IMR-90 (cell line): Measurements from ENCODE around the gene LHPP. TPM values are rescaled to one million over a fixed set of nuclear protein-coding genes. Genes with fewer than 3 reads are reported as not detected.

Source experiments
- ATAC-seq: fragments of 200-7000 bp; cut with Tn5 transposase; 2 replicates; pipeline ENCODE4 v1.9.1; 2020; ENCODE audit warnings: low read depth, mild to moderate bottlenecking, moderate library complexity
- BruUV-seq: library from RNA; stranded (reverse); fragments of 400-500 nt; replicated peaks from 2 replicates; lab custom pipeline; 2021; lab: Mats Ljungman, UMichigan
- CTCF ChIA-PET: fragments of 300-600 bp; formaldehyde crosslinking; extraction: SDS; loops from one replicate; lab custom pipeline; 2021; ENCODE audit warnings: antibody characterized with exemption; lab: Yijun Ruan, JAX
- POLR2A ChIA-PET: fragments of 300-600 bp; sonication (Branson Sonifier 250); formaldehyde crosslinking; loops from one replicate; lab custom pipeline; 2022; ENCODE audit warnings: antibody characterized with exemption; ENCODE audit not compliant: unreplicated experiment; lab: Charles Lee
- DNase-seq: peaks from one replicate; pipeline ENCODE4 v3.0.0; 2013
- H2AFZ ChIP-seq: replicated peaks from 2 replicates; pipeline ENCODE3; 2013; ENCODE audit warnings: low read length, mild to moderate bottlenecking; ENCODE audit not compliant: poor library complexity
- H2AK5ac ChIP-seq: 2 replicates; pipeline ENCODE4 v1.6.1; 2013; ENCODE audit warnings: low read depth, low read length, inconsistent platforms
- H2AK9ac ChIP-seq: replicated peaks from 2 replicates; pipeline ENCODE3; 2013; ENCODE audit warnings: mild to moderate bottlenecking, low read depth, low read length, moderate library complexity; ENCODE audit not compliant: poor library complexity
- H2BK120ac ChIP-seq: 2 replicates; pipeline ENCODE4 v1.6.1; 2013; ENCODE audit warnings: low read depth, low read length, inconsistent platforms
- H2BK15ac ChIP-seq: 3 replicates; pipeline ENCODE4 v1.6.1; 2013; ENCODE audit warnings: low read depth, low read length, inconsistent platforms
- H2BK20ac ChIP-seq: 2 replicates; pipeline ENCODE4 v1.6.1; 2013; ENCODE audit warnings: low read depth, mild to moderate bottlenecking, inconsistent platforms, low read length, moderate library complexity
- H2BK5ac ChIP-seq: 2 replicates; pipeline ENCODE4 v1.6.1; 2013; ENCODE audit warnings: mild to moderate bottlenecking, low read depth, low read length, inconsistent platforms; ENCODE audit not compliant: poor library complexity, severe bottlenecking
- H3K14ac ChIP-seq: replicated peaks from 2 replicates; pipeline ENCODE4 v1.6.1; 2013; ENCODE audit warnings: low read depth, low read length, inconsistent platforms
- H3K18ac ChIP-seq: 2 replicates; pipeline ENCODE4 v1.6.1; 2013; ENCODE audit warnings: low read depth, low read length, control low read depth
- H3K23ac ChIP-seq: 2 replicates; pipeline ENCODE4 v1.6.1; 2013; ENCODE audit warnings: low read depth, low read length, inconsistent platforms
- H3K27ac ChIP-seq: 2 replicates; pipeline ENCODE4 v1.5.1; 2013; ENCODE audit warnings: mild to moderate bottlenecking, control low read depth, low read length; ENCODE audit not compliant: insufficient read depth
- H3K27me3 ChIP-seq: 2 replicates; pipeline ENCODE4 v1.6.1; 2013; ENCODE audit warnings: low read length; ENCODE audit not compliant: control insufficient read depth, insufficient read depth
- H3K36me3 ChIP-seq: 2 replicates; pipeline ENCODE4 v1.6.1; 2013; ENCODE audit warnings: low read length, mixed read lengths; ENCODE audit not compliant: control insufficient read depth, insufficient read depth
- H3K4ac ChIP-seq: 2 replicates; pipeline ENCODE4 v1.6.1; 2013; ENCODE audit warnings: low read depth, low read length, inconsistent platforms
- H3K4me1 ChIP-seq: 2 replicates; pipeline ENCODE4 v1.6.1; 2013; ENCODE audit warnings: low read length, mixed read lengths; ENCODE audit not compliant: control insufficient read depth, insufficient read depth
- H3K4me2 ChIP-seq: 2 replicates; pipeline ENCODE4 v1.6.1; 2013; ENCODE audit warnings: low read depth, mild to moderate bottlenecking, control low read depth, low read length, moderate library complexity
- H3K4me3 ChIP-seq: 2 replicates; pipeline ENCODE4 v1.5.1; 2013; ENCODE audit warnings: low read depth, mild to moderate bottlenecking, control low read depth, low read length, moderate library complexity; ENCODE audit not compliant: insufficient read depth
- H3K56ac ChIP-seq: 2 replicates; pipeline ENCODE4 v1.6.1; 2013; ENCODE audit warnings: low read length, inconsistent platforms; ENCODE audit not compliant: insufficient read depth; ENCODE audit errors: extremely low read depth
- H3K79me1 ChIP-seq, 2 experiments: 2 replicates each; pipeline ENCODE4 v1.6.1; 2013; ENCODE audit warnings: low read length in 2 of 2, inconsistent platforms in 1 of 2, low read depth in 1 of 2
- H3K9ac ChIP-seq: 2 replicates; pipeline ENCODE4 v1.6.1; 2013; ENCODE audit warnings: low read depth, low read length, control low read depth
- H3K9me1 ChIP-seq: 2 replicates; pipeline ENCODE4 v1.6.1; 2013; ENCODE audit warnings: low read length, inconsistent platforms; ENCODE audit not compliant: insufficient read depth
- H3K9me3 ChIP-seq: 2 replicates; pipeline ENCODE4 v1.6.1; 2013; ENCODE audit warnings: low read length; ENCODE audit not compliant: control insufficient read depth, insufficient read depth
- H4K20me1 ChIP-seq: 2 replicates; pipeline ENCODE4 v1.6.1; 2013; ENCODE audit warnings: low read length, inconsistent platforms; ENCODE audit not compliant: insufficient read depth
- H4K5ac ChIP-seq: 2 replicates; pipeline ENCODE4 v1.6.1; 2013; ENCODE audit warnings: mild to moderate bottlenecking, low read depth, low read length, control low read depth
- H4K8ac ChIP-seq, 2 experiments: 2 replicates each; pipeline ENCODE4 v1.6.1; 2013; ENCODE audit warnings: low read depth in 2 of 2, low read length in 2 of 2, control low read depth in 1 of 2, inconsistent platforms in 1 of 2
- H4K91ac ChIP-seq: 2 replicates; pipeline ENCODE4 v1.6.1; 2013; ENCODE audit warnings: low read depth, low read length, inconsistent platforms; ENCODE audit not compliant: insufficient read depth
- BHLHE40 ChIP-seq: fragments of 150-350 bp; IDR thresholded peaks from 2 replicates; pipeline ENCODE4 v1.6.1; 2016; ENCODE audit warnings: mild to moderate bottlenecking, low read depth, low read length
- CTCF ChIP-seq: conservative IDR thresholded peaks from 2 replicates; pipeline ENCODE4 v1.5.1; 2012; ENCODE audit warnings: mild to moderate bottlenecking, low read depth, low read length, improper control_type of control experiment
- ELK1 ChIP-seq: fragments of 150-350 bp; IDR thresholded peaks from 2 replicates; pipeline ENCODE4 v1.6.1; 2016; ENCODE audit warnings: low read depth, mild to moderate bottlenecking, low read length, moderate library complexity, borderline replicate concordance
- FOS ChIP-seq: fragments of 150-350 bp; IDR thresholded peaks from 2 replicates; pipeline ENCODE4 v1.6.1; 2016; ENCODE audit warnings: low read depth, low read length
- MAFK ChIP-seq: IDR thresholded peaks from 2 replicates; pipeline ENCODE4 v1.6.1; 2012; ENCODE audit warnings: low read depth, low read length, improper control_type of control experiment
- MAZ ChIP-seq: IDR thresholded peaks from 2 replicates; pipeline ENCODE4 v1.6.1; 2012; ENCODE audit warnings: low read depth, mild to moderate bottlenecking, low read length, improper control_type of control experiment, moderate library complexity, borderline replicate concordance
- MXI1 ChIP-seq: IDR thresholded peaks from 2 replicates; pipeline ENCODE4 v1.6.1; 2012; ENCODE audit warnings: low read depth, mild to moderate bottlenecking, low read length, moderate library complexity, borderline replicate concordance
- NFE2L2 ChIP-seq: fragments of 150-350 bp; IDR thresholded peaks from 2 replicates; pipeline ENCODE4 v1.6.1; 2016; ENCODE audit warnings: low read depth, mild to moderate bottlenecking, low read length
- POLR2A ChIP-seq: IDR thresholded peaks from 2 replicates; pipeline ENCODE4 v1.6.1; 2012; ENCODE audit warnings: mild to moderate bottlenecking, low read depth, low read length
- RAD21 ChIP-seq: IDR thresholded peaks from 2 replicates; pipeline ENCODE4 v1.6.1; 2012; ENCODE audit warnings: low read length, improper control_type of control experiment
- RCOR1 ChIP-seq: IDR thresholded peaks from 2 replicates; pipeline ENCODE4 v1.6.1; 2012; ENCODE audit warnings: mild to moderate bottlenecking, low read length, improper control_type of control experiment; ENCODE audit not compliant: insufficient replicate concordance
- RFX5 ChIP-seq: IDR thresholded peaks from 2 replicates; pipeline ENCODE4 v1.8.0; 2012; ENCODE audit warnings: low read depth, mild to moderate bottlenecking, low read length, moderate library complexity
- SMC3 ChIP-seq: fragments of 150-350 bp; IDR thresholded peaks from 2 replicates; pipeline ENCODE4 v1.6.1; 2016; ENCODE audit warnings: low read depth, mild to moderate bottlenecking, antibody characterized with exemption, low read length, moderate library complexity
- USF2 ChIP-seq: fragments of 150-350 bp; IDR thresholded peaks from 2 replicates; pipeline ENCODE4 v1.6.1; 2017; ENCODE audit warnings: mild to moderate bottlenecking, antibody characterized with exemption, low read length, low read depth
- WGBS, 2 experiments: methylation state at CpG; one replicate each; pipeline versions ENCODE4 v1.1.5 to v1.1.7; 2013; ENCODE audit warnings: missing lambda C conversion rate in 2 of 2; ENCODE audit not compliant: insufficient read length in 1 of 2; ENCODE audit errors: extremely low coverage in 2 of 2; 5-methylcytosine and 5-hydroxymethylcytosine counted together
- dilution Hi-C: fragments of 300-500 bp; cut with HindIII; formaldehyde crosslinking; loops from one replicate; pipeline ENCODE4 v1.14.3; 2018; ENCODE audit warnings: low sequenced_read_pairs; ENCODE audit not compliant: unreplicated experiment
- in situ Hi-C: fragments of 300-500 bp; cut with MboI; formaldehyde crosslinking; loops from 3 replicates; pipeline ENCODE4 v1.14.3; 2019; ENCODE audit warnings: low sequenced_read_pairs, inconsistent platforms, mixed read lengths
- intact Hi-C: fragments of 100-400 bp; cut with micrococcal nuclease; formaldehyde crosslinking; loops from 2 replicates; pipeline ENCODE4 v1.10.0; 2022
- polyA plus RNA-seq, 3 experiments: library from polyadenylated mRNA; depleted of rRNA; stranded (reverse); fragments of >200 nt; gene quantifications; 2 replicates each; pipeline ENCODE4 v1.2.3, GENCODE V29; 2012; ENCODE audit warnings: low replicate concordance in 1 of 3
- total RNA-seq: library from RNA; depleted of rRNA; stranded (reverse); fragments of >200 nt; gene quantifications from 2 replicates; pipeline ENCODE4 v1.2.3, GENCODE V29; 2012

Gene LHPP
- total and polyA plus RNA-seq, 2 of the 4 experiments (the other 2 are of a cell fraction), result 2.7 to 8.3 TPM

- H2BK5ac ChIP-seq, result no peak overlapping the region
- peaks cover 4% of the 10 kb centered on the region for H3K4me1 ChIP-seq
- no peaks in the 10 kb centered on the region for H3K9me3 ChIP-seq
- no peak overlapping the region for H3K23ac ChIP-seq
- no TSS peak for BruUV-seq
- ATAC-seq (no peak), DNase-seq (no peak)
- ChIA-PET POLR2A (no interaction called here), CTCF (no interaction called here)
- H4K8ac ChIP-seq, result no peak overlapping the region
- H3K27me3 ChIP-seq, result no peaks in the 10 kb centered on the region; the same call in 1 of the 2 replicates
- no peak overlapping the region for H2BK15ac ChIP-seq
- no peaks in the 10 kb centered on the region for H3K36me3 ChIP-seq
- no peak overlapping the region for H2BK120ac ChIP-seq
- no peak overlapping the region for H4K91ac ChIP-seq
- dilution Hi-C loops, result no loop called here
- WGBS, 2 experiments, result 67% methylated on average over 1 of the region's 9 CpGs; no CpG with 5 or more reads in 1 of the 2 experiments
- peak overlapping the region; percentile 9 for H2AK9ac ChIP-seq
- no peak overlapping the region for H3K56ac ChIP-seq
- H4K5ac ChIP-seq, result no peak overlapping the region
- H3K14ac ChIP-seq, result no peak overlapping the region
- no peak overlapping the region for H3K27ac ChIP-seq
- no peak overlapping the region for H3K4me2 ChIP-seq
- H2AK5ac ChIP-seq, result no peak overlapping the region
- no peak overlapping the region for H3K18ac ChIP-seq
- intact Hi-C loops, result no loop called here
- H3K4me3 ChIP-seq, result no peak overlapping the region
- 0 out of 2 replicates have a peak, but pooled peaks cover 2% of the 10 kb centered on the region for H3K9me1 ChIP-seq
- in situ Hi-C loops, result no loop called here
- no peak overlapping the region for H2AFZ ChIP-seq
- H3K79me1 ChIP-seq, result peaks cover 5% of the 10 kb centered on the region in 2 experiments; a peak in 3 of 4 replicates
- no peak overlapping the region for H2BK20ac ChIP-seq
- no peaks in the 10 kb centered on the region for H4K20me1 ChIP-seq
- H3K4ac ChIP-seq, result no peak overlapping the region
- no peak overlapping the region for H3K9ac ChIP-seq
- no peak for TF ChIP-seq SMC3
- no peak for TF ChIP-seq MXI1
- TF ChIP-seq CTCF, result no peak
- no peak for TF ChIP-seq FOS
- no peak for TF ChIP-seq NFE2L2
- TF ChIP-seq RFX5, result no peak
- TF ChIP-seq POLR2A, result no peak
- TF ChIP-seq RCOR1, result no peak
- TF ChIP-seq MAZ, result no peak
- no peak for TF ChIP-seq USF2
- TF ChIP-seq BHLHE40, result no peak
- TF ChIP-seq RAD21, result no peak
- no peak for TF ChIP-seq MAFK
- no peak for TF ChIP-seq ELK1
These were observed 2.7 kb downstream of the LHPP start for GRCh38 chr10:124464028-124464965.
